GM18909 (cell line): Measurements from ENCODE around the gene CDS2.
"Not testable (repeated sequence)": the region's sequence is repeated elsewhere in the genome, so short reads cannot be mapped to it uniquely, and the experiment has no call there.

ENCODE experiments used
- ATAC-seq: cut with Tn5 transposase; IDR thresholded peaks from one replicate; pipeline ENCODE4 v1.9.1; 2021; ENCODE audit warnings: mild to moderate bottlenecking; ENCODE audit not compliant: unreplicated experiment, poor library complexity

CDS2 gene

GRCh38 chr20:5126512-5127203 lies at the start of gene CDS2:
Gene CDS2 (plus strand): TSS chr20:5127008. CDS start chr20:5127093, 85 bp downstream.
- ATAC-seq = peak; percentile 91

GRCh38 chr20:5077761-5078387 lies 48.9 kb upstream of the CDS2 start:
- no peak for ATAC-seq

GRCh38 chr20:5078399-5078958 lies 48.3 kb upstream of the CDS2 start:
- peak; percentile 97 for ATAC-seq

- no peak for ATAC-seq
Measured at GRCh38 chr20:5080384-5080877, 46.4 kb upstream of the CDS2 start.

- no peak for ATAC-seq
Measured at GRCh38 chr20:5085380-5085779, 41.4 kb upstream of the CDS2 start.

- no peak for ATAC-seq
Measured at GRCh38 chr20:5088688-5089087, 38.1 kb upstream of the CDS2 start.

- ATAC-seq = no peak
Measured at GRCh38 chr20:5090191-5090590, 36.6 kb upstream of the CDS2 start.

- no peak for ATAC-seq
Measured at GRCh38 chr20:5091902-5092301, 34.9 kb upstream of the CDS2 start.

GRCh38 chr20:5092765-5093339 lies 34.0 kb upstream of the CDS2 start:
- ATAC-seq = no peak

GRCh38 chr20:5095454-5095853 lies 31.4 kb upstream of the CDS2 start:
- no peak for ATAC-seq

GRCh38 chr20:5095931-5096330 lies 30.9 kb upstream of the CDS2 start:
- no peak for ATAC-seq

- ATAC-seq = no peak
Measured at GRCh38 chr20:5096463-5096862, 30.3 kb upstream of the CDS2 start.

- ATAC-seq = not testable (repeated sequence)
Measured at GRCh38 chr20:5099009-5099408, 27.8 kb upstream of the CDS2 start.

GRCh38 chr20:5099909-5100308 lies 26.9 kb upstream of the CDS2 start:
- not testable (repeated sequence) for ATAC-seq

GRCh38 chr20:5100684-5101347 lies 26.0 kb upstream of the CDS2 start:
- ATAC-seq = no peak

- no peak for ATAC-seq
Measured at GRCh38 chr20:5104479-5104878, 22.3 kb upstream of the CDS2 start.

- no peak for ATAC-seq
Measured at GRCh38 chr20:5109276-5109675, 17.5 kb upstream of the CDS2 start.

GRCh38 chr20:5113615-5113986 lies 13.2 kb upstream of the CDS2 start:
- ATAC-seq = no peak

- ATAC-seq = no peak
Measured at GRCh38 chr20:5114403-5114802, 12.4 kb upstream of the CDS2 start.

GRCh38 chr20:5116875-5117274 lies 9.9 kb upstream of the CDS2 start:
- no peak for ATAC-seq
